Astrocyte (in vitro differentiated cells and primary cell): ENCODE data around the gene METTL3. TPM values are rescaled to one million over a fixed set of nuclear protein-coding genes. Genes with fewer than 3 reads are reported as not detected.
A peak's percentile ranks its signal among the peaks of the same experiment; 100 is the strongest.

Experiments
- DNase-seq: peaks from one replicate; pipeline ENCODE4 v3.0.0-alpha.2; 2010; ENCODE audit warnings: low read depth
- FAIRE-seq: peaks from 2 replicates; lab custom pipeline; 2011; peaks lifted over from hg19 to GRCh38; lab: Jason Lieb, UNC
- H2AFZ ChIP-seq: 2 replicates; pipeline ENCODE4 v1.6.0; 2012; ENCODE audit warnings: low read depth, low read length, inconsistent platforms
- H3K27ac ChIP-seq: 2 replicates; pipeline ENCODE4 v1.5.1; 2011; ENCODE audit warnings: low read depth, low read length, inconsistent platforms
- H3K27me3 ChIP-seq: 2 replicates; pipeline ENCODE4 v1.6.0; 2011; ENCODE audit warnings: low read length, inconsistent platforms; ENCODE audit not compliant: insufficient read depth
- H3K36me3 ChIP-seq: 2 replicates; pipeline ENCODE4 v1.5.1; 2011; ENCODE audit warnings: low read length, inconsistent platforms; ENCODE audit not compliant: insufficient read depth
- H3K4me1 ChIP-seq: 2 replicates; pipeline ENCODE4 v1.5.1; 2011; ENCODE audit warnings: low read length, inconsistent platforms; ENCODE audit not compliant: insufficient read depth
- H3K4me2 ChIP-seq: 2 replicates; pipeline ENCODE4 v1.6.0; 2012; ENCODE audit warnings: low read length, inconsistent platforms
- H3K4me3 ChIP-seq: 2 replicates; pipeline ENCODE4 v1.5.1; 2011; ENCODE audit warnings: low read depth, mild to moderate bottlenecking, low read length, inconsistent platforms; ENCODE audit not compliant: insufficient read depth
- H3K79me2 ChIP-seq: 2 replicates; pipeline ENCODE4 v1.6.0; 2012; ENCODE audit warnings: mild to moderate bottlenecking, low read length, inconsistent platforms; ENCODE audit not compliant: insufficient read depth
- H3K9ac ChIP-seq: 2 replicates; pipeline ENCODE4 v1.6.0; 2012; ENCODE audit warnings: mild to moderate bottlenecking, low read length, inconsistent platforms
- H3K9me3 ChIP-seq: 2 replicates; pipeline ENCODE4 v1.5.1; 2012; ENCODE audit warnings: low read depth, mild to moderate bottlenecking, low read length, inconsistent platforms; ENCODE audit not compliant: insufficient read depth
- H4K20me1 ChIP-seq: 2 replicates; pipeline ENCODE4 v1.6.0; 2012; ENCODE audit warnings: low read length, inconsistent platforms; ENCODE audit not compliant: insufficient read depth
- H3K27ac Mint-ChIP-seq: one replicate; pipeline ENCODE4 v1.8.0; 2021; ENCODE audit warnings: mild to moderate bottlenecking, mixed read lengths; ENCODE audit not compliant: unreplicated experiment
- H3K27me3 Mint-ChIP-seq: one replicate; pipeline ENCODE4 v1.8.0; 2021; ENCODE audit warnings: low read depth, mixed read lengths; ENCODE audit not compliant: unreplicated experiment
- H3K36me3 Mint-ChIP-seq: one replicate; pipeline ENCODE4 v1.8.0; 2021; ENCODE audit warnings: low read depth, mixed read lengths; ENCODE audit not compliant: unreplicated experiment
- H3K4me1 Mint-ChIP-seq: one replicate; pipeline ENCODE4 v1.8.0; 2021; ENCODE audit warnings: low read depth, mixed read lengths; ENCODE audit not compliant: unreplicated experiment
- H3K4me3 Mint-ChIP-seq: one replicate; pipeline ENCODE4 v1.8.0; 2021; ENCODE audit warnings: mild to moderate bottlenecking, moderate library complexity, mixed read lengths; ENCODE audit not compliant: unreplicated experiment
- H3K9me3 Mint-ChIP-seq: one replicate; pipeline ENCODE4 v1.8.0; 2021; ENCODE audit warnings: mild to moderate bottlenecking, mixed read lengths; ENCODE audit not compliant: unreplicated experiment
- EZH2 ChIP-seq: IDR thresholded peaks from 2 replicates; pipeline ENCODE4 v1.6.1; 2012; ENCODE audit warnings: mild to moderate bottlenecking, low read length, inconsistent platforms; ENCODE audit not compliant: insufficient read depth
- total RNA-seq: library from RNA; stranded (reverse); gene quantifications from 2 replicates; pipeline ENCODE4 v1.2.1, GENCODE V29; 2021
- TF ChIP-seq, protein P1 (sequence below): IDR thresholded peaks from 2 replicates; pipeline ENCODE4 v1.5.1; 2011; ENCODE audit warnings: low read depth, mild to moderate bottlenecking, inconsistent platforms, low read length, moderate library complexity; ENCODE audit not compliant: insufficient read depth

Gene METTL3
- total RNA-seq, 1 donor from 2014 or later, result 44.0 TPM

DNA sequence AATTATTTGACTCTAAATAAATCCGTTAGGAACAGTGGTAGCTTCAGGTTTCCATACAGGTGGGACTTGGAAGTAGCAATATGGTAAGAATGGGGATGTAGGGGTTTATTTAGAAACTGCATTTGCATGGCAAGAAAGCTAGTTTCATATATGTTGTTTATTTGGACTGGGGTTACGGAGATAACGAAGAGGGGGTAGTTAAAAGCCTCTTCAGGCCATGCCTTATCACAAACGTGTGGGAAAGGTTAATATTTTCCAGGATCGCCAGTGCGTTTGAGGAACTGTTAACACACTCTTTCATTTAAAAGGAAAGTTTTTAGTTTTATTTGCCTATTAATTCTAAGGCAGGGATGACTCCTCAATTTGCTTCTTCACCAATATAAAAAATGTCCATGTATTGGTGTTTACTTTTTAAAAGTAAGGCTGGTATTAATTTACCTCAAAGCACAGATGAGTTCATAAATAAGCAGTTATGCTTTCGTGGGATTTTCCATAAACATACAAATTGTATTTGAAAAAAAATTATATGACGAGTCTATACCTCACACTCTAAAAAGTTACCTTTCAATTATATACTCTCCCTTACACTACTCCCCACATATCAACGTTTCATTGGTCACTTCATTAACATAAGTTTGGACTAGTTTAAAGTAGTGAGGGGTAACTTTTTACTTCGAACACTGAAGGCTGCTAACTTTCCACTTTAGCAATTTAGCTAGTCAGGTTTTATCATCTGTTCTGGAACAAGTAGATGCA, 35.2 kb downstream of the METTL3 start:
- peaks cover 4% of the 10 kb centered on the region for H3K36me3 ChIP-seq
- H2AFZ ChIP-seq, result peak overlapping the region; percentile 77
- TF ChIP-seq, protein P1, sequence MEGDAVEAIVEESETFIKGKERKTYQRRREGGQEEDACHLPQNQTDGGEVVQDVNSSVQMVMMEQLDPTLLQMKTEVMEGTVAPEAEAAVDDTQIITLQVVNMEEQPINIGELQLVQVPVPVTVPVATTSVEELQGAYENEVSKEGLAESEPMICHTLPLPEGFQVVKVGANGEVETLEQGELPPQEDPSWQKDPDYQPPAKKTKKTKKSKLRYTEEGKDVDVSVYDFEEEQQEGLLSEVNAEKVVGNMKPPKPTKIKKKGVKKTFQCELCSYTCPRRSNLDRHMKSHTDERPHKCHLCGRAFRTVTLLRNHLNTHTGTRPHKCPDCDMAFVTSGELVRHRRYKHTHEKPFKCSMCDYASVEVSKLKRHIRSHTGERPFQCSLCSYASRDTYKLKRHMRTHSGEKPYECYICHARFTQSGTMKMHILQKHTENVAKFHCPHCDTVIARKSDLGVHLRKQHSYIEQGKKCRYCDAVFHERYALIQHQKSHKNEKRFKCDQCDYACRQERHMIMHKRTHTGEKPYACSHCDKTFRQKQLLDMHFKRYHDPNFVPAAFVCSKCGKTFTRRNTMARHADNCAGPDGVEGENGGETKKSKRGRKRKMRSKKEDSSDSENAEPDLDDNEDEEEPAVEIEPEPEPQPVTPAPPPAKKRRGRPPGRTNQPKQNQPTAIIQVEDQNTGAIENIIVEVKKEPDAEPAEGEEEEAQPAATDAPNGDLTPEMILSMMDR, result no peak
- no peak for TF ChIP-seq EZH2
- H4K20me1 ChIP-seq, result peaks cover 6% of the 10 kb centered on the region
- peaks cover 4% of the 10 kb centered on the region for H3K4me1 Mint-ChIP-seq
- no peak for FAIRE-seq
- H3K4me3 Mint-ChIP-seq, result peak overlapping the region; percentile 100
- no peak for DNase-seq
- peak overlapping the region; percentile 97 for H3K27ac Mint-ChIP-seq
- no peaks in the 10 kb centered on the region for H3K9me3 ChIP-seq
- H3K9ac ChIP-seq, result peak overlapping the region; percentile 99
- H3K4me3 ChIP-seq, result peak overlapping the region; percentile 88
- H3K36me3 Mint-ChIP-seq, result peaks cover 5% of the 10 kb centered on the region
- peaks cover 52% of the 10 kb centered on the region for H3K79me2 ChIP-seq
- no peaks in the 10 kb centered on the region for H3K27me3 ChIP-seq
- H3K4me1 ChIP-seq, result peaks cover 11% of the 10 kb centered on the region
- peak overlapping the region; percentile 94 for H3K4me2 ChIP-seq
- H3K27ac ChIP-seq, result peak overlapping the region; percentile 75
- no peaks in the 10 kb centered on the region for H3K9me3 Mint-ChIP-seq
- no peaks in the 10 kb centered on the region for H3K27me3 Mint-ChIP-seq

DNA sequence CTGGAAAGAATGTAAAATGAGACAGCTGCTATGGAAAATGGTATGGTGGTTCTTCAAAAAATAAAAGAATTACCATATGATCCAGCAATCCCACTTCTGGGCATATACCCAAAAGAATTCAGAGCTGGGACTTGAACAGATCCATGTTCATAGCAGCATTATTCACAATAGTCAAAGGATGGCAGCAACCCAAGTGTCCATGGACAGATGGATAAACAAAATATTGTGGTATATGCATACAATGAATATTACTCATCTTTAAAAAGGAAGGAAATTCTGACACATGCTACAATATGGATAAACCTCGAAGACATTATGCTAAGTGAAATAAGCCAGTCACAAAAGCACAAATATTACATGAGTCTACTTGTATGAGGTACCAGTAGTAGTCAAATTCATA, 43.5 kb downstream of the METTL3 start:
- H3K36me3 ChIP-seq, result peaks cover 19% of the 10 kb centered on the region
- no peaks in the 10 kb centered on the region for H3K9me3 ChIP-seq
- Mint-ChIP-seq H3K27ac (no peak overlapping the region), H3K36me3 (peaks cover 7% of the 10 kb centered on the region), H3K27me3 (no peaks in the 10 kb centered on the region), H3K4me3 (no peak overlapping the region), H3K4me1 (no peaks in the 10 kb centered on the region), H3K9me3 (no peaks in the 10 kb centered on the region)
- no peaks in the 10 kb centered on the region for H3K4me1 ChIP-seq
- TF ChIP-seq, protein P1, result no peak
- TF ChIP-seq EZH2, result no peak
- H3K27ac ChIP-seq, result peak overlapping the region; percentile 49
- no peak overlapping the region for H2AFZ ChIP-seq
- no peak overlapping the region for H3K9ac ChIP-seq
- no peaks in the 10 kb centered on the region for H3K27me3 ChIP-seq
- H3K4me3 ChIP-seq, result no peak overlapping the region
- FAIRE-seq, result peak; percentile 26
- H4K20me1 ChIP-seq, result no peaks in the 10 kb centered on the region
- peak; percentile 77 for DNase-seq
- H3K79me2 ChIP-seq, result no peaks in the 10 kb centered on the region
- H3K4me2 ChIP-seq, result no peak overlapping the region
